ENCODE data around the gene PEF1. TPM values are rescaled to one million over a fixed set of nuclear protein-coding genes. Genes with fewer than 3 reads are reported as not detected.

PEF1 gene, protein sequence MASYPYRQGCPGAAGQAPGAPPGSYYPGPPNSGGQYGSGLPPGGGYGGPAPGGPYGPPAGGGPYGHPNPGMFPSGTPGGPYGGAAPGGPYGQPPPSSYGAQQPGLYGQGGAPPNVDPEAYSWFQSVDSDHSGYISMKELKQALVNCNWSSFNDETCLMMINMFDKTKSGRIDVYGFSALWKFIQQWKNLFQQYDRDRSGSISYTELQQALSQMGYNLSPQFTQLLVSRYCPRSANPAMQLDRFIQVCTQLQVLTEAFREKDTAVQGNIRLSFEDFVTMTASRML
- 62.2 and 62.7 TPM in 2 replicates for total RNA-seq (2014; rRNA removed; shearing (Covaris generic))

DNA sequence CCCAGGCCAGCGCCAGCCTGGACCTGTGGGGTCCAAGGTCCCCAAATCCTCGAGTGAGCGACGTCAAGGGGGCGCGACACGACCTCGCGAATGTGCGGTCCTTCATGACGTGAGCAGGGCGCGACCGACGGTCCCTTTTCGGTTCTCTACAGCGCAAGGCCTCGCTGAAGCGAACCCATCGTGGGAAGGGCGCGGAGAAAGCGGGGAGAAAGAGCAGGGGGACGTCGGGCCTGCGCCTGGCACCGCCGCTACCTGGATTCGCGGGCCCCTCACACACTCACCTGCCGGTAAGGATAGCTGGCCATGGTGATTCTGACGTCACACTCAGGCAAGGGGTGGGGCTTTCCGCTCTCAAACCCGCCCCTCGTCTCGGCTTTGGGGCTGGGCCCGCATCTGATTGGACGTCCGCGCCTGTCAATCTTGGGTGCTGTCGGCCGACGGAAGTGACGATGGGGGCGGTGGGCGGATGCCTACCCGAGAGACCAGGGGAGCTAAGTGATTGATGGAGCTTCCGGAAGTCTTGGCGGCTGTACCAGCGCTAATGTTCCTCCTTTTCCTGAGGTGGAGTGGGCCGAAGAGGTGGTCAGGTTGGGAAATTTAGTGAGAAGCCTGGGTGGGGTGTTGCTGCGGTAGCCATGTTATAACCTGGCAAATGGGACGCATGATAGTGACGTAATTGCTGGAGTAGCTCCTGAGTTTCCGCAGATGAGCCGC, at the start of gene PEF1:
PEF1 (minus strand) TSS at position 317 of the 714 bp plus-strand sequence; CDS start at position 305, 12 bp downstream.
- DNase-seq (ENCODE audit: low spot score): peak; percentile 90

DNA sequence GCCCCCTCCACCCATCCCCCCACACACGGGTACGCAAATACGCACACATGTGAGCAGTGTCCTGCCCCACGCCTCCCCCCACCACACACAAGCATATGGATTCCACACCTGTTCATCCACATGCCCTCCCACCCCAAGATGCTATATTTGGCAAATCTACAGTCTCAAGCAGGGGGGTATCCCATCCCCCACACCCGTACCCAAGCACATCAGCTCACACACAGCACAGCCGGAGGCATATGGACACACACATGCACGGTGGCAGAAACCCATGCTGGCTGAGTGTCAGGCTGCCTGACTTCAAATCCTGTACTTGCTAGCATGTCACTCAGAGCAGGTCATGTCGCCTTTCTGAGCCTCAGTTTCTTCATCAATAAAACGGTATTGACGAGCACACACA, 48.6 kb upstream of the PEF1 start:
- no peak for DNase-seq (ENCODE audit: low spot score)

DNA sequence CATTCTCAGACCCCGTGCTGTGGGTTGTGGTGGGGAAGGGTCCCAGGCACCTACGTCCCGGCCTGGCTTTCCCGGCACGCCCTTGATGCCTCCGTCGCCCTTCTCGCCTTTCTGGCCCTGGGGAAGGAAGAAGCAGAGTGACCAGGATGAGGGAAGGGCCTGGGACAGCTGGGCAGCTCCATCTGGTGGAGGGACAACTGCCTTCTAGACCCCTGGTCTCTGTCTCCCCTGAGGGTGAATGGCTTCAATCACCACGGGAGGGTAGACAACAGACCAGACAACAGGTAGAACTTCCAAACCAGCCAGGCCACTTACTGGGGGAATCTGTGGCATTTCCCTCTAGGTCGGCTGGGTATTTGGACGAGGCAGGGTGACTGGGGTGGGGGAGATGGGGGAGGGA, 47.3 kb upstream of the PEF1 start:
- DNase-seq (ENCODE audit: low spot score): no peak

GRCh38 chr1:31691446-31691845, 46.8 kb upstream of the PEF1 start:
- DNase-seq (ENCODE audit: low spot score): no peak

GRCh38 chr1:31690921-31691320, 46.2 kb upstream of the PEF1 start:
- DNase-seq (ENCODE audit: low spot score): no peak

DNA sequence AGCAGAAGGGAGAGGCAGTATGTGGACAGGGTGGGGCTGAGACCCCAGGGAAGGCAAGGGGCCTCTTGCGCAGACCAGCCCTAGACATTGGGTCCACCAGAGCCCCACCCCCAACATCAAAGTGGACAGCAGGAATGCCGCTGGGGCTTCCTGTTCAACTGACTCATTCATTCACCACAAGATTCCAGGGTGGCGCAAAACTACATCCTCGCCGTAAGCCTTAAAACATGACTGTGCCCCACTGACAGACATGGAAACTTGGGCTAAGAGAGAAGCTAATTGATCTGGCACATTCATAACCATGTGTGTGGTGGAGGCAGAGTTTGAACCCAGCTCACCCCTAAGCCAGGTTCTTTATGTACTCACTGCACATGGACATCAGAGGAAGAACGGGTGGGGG, 45.2 kb upstream of the PEF1 start:
- peak; percentile 91 for DNase-seq (ENCODE audit: low spot score)

DNA sequence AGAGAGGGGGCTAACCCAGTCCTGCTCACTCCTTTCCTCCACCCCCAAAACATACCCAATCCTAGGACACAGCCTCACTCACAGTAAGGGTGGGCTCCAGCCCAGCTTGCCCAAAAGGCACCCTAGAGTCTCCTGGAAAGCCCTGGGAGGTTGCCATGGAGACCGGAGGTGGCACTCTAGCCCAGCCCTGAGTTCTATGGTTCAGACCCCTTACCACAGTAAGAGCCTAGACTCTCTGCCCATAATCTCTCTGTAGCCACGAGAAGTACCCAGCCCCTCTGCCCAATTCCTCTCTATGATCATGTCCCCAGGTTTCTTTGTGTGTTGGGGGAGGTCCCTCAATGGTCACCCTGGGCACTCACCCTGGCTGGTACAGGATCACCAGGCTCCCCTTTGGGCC, 44.7 kb upstream of the PEF1 start:
- no peak for DNase-seq (ENCODE audit: low spot score)

- no peak for DNase-seq (ENCODE audit: low spot score)
These were observed 43.7 kb upstream of the PEF1 start for GRCh38 chr1:31688233-31688918.

- no peak for DNase-seq (ENCODE audit: low spot score)
These were observed 42.9 kb upstream of the PEF1 start for GRCh38 chr1:31687601-31688000.

- DNase-seq (ENCODE audit: low spot score): no peak
These were observed 41.1 kb upstream of the PEF1 start for GRCh38 chr1:31685795-31686194.

DNA sequence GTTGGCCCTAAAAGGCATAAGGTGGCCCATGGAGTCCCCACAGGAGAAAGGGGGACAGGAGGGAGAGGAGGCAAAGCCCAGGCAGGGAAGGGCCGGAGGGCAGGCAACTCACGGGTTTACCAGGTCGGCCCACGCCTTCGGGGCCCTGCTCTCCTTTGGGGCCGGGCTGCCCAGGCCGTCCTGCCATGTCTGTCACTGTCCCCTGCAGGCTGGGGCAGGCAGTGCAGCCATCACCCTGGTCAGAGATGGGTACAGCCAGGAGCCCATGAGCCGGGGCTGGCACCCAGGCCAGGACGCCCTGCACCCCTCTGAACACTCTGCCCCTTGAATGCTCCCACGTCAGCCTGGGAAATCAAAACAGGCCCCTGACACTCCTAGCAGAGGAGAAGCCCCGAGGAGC, 39.3 kb upstream of the PEF1 start:
- DNase-seq (ENCODE audit: low spot score): no peak

DNA sequence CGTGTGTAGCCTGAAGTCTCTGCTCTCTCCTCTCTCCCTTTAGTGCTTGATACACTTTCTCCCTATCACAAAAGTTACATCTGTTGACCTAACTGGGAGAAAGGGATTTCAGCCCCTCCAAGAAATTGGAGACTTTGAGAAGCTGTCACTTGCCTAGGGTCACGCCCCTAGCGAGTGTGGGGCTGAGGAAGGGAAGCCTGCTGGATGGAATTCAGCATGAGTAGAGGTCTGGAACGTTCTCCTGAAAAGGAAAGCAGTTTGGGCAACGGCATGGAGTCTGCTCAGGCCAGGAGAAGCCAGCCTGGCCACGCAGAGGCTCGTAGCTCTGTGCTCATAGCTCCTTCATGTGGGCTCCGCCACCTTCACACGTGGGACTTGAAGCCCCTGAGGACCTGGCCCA, 36.7 kb upstream of the PEF1 start:
- DNase-seq (ENCODE audit: low spot score): no peak

DNA sequence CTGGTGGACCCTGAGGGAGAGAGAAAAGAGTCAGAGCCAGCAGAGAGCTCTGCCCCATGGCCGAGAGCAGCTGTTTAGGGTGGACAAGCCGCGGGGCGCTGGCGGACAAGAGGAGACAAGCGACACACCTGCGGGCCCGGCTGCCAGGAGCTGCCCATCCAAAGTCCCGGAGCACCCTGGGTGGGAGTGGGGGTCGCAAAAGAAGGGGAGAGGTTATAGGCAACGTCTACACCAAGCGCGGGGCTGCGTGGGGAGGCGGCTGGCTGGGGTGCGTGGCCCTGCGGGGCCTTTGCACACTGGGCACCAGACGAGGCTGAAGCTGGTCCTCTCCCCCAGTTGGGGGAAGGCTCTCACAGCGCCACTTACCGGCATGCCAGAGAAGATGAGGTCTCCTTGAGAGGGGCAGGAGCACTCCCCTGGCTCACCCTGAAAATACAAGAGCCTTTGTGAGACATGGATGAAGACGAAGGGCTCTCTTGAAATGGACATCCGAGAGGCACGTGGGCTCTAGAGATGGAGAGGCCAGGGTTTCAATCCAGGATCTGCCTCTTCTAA, 35.1 kb upstream of the PEF1 start:
- DNase-seq (ENCODE audit: low spot score): no peak

- no peak for DNase-seq (ENCODE audit: low spot score)
These were observed 34.4 kb upstream of the PEF1 start for GRCh38 chr1:31679091-31679490.

DNA sequence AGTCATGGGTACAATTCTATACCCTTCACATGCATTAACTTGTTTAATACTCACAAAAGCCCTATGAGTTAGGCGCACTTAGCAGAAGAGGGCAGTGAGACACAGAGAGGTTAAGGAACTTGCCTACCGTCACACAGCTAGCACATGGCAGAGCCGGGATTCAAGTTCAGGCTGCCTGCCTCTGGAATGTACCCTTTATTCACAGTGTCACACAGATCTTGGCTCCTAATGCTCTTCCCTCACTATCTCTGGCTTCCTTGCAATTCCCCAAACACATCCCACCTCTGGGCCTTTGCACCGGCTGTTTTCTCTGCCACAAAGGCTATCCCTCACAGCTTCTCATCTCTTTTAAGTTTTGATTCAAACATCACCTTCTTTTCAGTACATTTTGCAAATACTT, 34.0 kb upstream of the PEF1 start:
- DNase-seq (ENCODE audit: low spot score): no peak

DNA sequence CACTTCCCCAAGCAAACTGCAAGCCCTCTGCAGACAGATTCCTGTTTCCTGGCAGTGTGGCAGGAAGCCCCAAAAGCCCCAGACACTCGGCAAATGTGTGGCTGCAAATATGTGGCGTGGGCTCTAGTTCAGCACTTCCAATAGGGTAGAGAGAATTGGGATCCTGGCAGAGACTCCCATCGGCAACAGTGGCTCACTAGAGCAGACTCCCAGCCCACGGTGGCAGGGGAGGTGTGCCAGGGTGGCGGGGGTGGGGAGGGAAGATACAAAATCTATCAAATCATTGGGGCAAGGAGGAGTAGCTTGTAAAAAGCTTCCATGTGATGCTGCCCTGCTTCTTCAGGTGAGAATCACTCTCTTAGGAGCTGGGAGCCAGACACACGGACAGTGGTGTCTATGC, 33.3 kb upstream of the PEF1 start:
- DNase-seq (ENCODE audit: low spot score): no peak

- no peak for DNase-seq (ENCODE audit: low spot score)
These were observed 32.7 kb upstream of the PEF1 start for GRCh38 chr1:31677401-31677800.

GRCh38 chr1:31675756-31676155, 31.1 kb upstream of the PEF1 start:
- no peak for DNase-seq (ENCODE audit: low spot score)

GRCh38 chr1:31675161-31675560, 30.5 kb upstream of the PEF1 start:
- no peak for DNase-seq (ENCODE audit: low spot score)

- no peak for DNase-seq (ENCODE audit: low spot score)
These were observed 29.9 kb upstream of the PEF1 start for GRCh38 chr1:31674626-31675025.

GRCh38 chr1:31673433-31673832, 28.8 kb upstream of the PEF1 start:
- no peak for DNase-seq (ENCODE audit: low spot score)

DNA sequence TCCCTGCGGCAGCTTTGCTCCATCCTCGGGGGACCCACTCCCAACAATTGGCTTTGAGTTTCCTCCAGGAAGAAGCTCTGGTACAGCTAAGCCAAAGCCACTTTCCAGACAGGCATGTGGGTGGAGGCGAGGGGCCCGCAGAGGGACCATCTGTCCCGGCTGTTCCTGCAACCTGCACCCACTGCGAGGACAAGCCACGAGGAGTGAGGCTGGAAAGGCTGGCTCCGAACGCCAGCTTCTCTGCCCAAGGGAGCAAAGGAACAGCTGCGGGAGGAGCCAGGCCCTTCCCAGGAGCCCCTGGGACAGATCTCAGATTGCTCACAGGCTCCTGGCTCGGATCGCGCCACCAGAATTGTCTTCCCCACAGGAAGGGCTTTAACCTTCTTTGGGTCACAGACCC, 28.3 kb upstream of the PEF1 start:
- no peak for DNase-seq (ENCODE audit: low spot score)

All from A172 (cell line).